ENCODE results near the gene PTX4. TPM values are rescaled to one million over a fixed set of nuclear protein-coding genes. Genes with fewer than 3 reads are reported as not detected.

PTX4 gene
- polyA plus RNA-seq, 4 donors = not detected

DNA sequence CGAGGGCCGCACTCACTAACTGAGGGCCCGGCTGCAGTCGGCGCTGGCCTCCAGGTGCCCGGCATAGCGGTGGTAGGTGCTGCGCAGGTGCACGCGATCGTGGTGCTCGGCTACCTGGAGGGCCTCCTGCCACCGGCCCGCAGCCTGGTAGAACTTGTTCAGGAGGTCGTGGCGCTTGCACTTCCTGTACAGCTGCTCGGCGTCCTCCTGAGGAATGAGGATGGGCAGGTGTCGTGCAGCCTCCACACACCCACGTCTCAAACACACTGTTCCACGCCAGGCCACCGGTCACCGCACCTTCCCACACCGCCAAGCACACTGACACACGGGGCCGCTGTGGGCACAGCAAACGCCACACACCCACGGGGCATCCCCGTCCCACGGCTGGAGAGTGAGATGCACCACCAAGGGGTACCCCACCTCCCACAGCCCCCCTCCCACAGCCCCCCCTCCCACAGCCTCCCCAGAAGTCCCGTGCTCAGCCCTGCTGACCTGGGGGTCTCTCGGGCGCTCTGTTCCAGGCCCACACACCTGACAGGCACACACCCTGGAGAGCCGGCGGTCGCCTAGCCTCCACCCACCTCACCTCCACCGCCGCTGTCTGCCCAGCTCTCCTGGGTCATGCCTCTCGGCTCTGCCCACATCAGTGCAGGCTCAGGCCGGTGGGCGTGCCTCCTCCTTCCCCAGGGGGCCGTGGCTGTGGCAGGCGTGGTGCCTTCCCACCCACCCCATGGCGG is 37.3 kb upstream of the PTX4 start:
- DNase-seq (ENCODE audit: low read depth in 4 of 4, low spot score in 2 of 4) = no peak

DNA sequence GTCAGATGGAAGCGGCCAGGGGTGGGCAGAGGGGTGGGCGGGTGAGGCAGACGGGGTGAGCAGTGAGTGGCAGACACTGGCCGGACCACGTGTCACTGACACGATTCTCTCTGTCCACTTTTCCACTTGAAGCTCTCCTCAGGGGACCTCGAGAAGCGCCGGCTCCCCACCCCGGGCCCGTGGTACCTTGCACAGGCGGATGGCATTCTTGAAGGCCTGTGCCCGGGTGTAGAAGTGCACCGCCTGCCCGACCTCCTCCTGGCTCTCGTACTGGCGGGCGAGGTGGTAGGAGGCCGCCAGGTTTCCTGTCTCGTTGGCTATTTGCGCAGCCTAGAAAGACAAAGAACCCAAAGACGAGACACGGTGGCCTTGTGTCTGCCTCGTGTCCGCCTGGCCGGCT is 35.6 kb upstream of the PTX4 start:
- DNase-seq (ENCODE audit: low read depth in 4 of 4, low spot score in 2 of 4) = no peak

DNA sequence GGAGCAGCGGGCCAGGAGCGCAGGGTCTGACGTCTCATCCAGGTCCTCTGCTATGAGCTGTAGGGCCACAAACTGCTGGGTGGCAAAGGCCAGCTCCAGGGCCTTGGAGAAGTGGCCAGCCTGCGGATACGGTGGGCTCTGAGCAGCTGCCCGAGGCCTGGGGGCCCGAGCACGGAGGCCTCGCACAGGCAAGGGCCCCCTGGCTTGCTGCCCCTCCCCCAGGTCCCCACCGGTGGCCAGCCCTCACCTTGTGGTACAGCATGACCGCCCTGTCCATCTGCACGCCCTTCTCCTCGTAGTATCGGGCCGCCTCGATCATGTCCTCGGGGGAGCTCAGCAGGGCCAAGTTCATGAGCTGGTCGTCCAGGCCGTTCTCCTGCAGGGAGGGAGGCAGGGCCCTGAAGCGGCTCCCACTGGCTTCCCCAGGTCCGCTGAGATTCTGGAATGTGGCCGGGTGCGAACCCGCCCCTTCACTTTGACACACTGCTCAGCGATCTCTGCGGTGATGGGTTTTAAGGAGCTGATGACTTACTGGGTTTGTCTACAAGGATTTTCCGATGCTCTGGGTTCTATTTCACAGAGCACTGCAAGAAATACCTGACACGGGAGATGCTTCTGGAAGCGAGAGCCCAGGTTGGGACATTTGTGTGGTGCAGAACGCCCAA is 35.0 kb upstream of the PTX4 start:
- no peak for DNase-seq (ENCODE audit: low read depth in 4 of 4, low spot score in 2 of 4)

DNA sequence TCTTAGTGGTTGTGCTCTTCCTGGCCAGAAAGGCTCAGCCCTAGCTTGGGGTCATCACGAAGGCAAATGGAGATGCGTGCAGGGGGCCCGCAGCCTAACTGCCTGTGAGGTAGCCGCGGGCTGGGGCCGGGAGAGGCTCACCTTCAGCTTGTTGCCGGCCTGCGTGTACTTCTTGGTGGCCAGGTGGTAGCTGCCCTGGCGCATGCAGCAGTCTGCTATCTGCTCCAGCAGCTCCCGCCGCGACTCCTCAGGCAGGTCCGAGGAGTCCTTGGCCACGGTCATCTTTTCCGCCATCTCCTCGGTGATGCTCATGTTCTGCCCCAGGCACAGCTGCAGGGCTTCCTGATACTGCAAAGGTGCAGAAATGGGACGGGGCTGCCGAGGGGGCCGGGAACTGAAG is 31.7 kb upstream of the PTX4 start:
- DNase-seq (ENCODE audit: low read depth in 4 of 4, low spot score in 2 of 4) = no peak

DNA sequence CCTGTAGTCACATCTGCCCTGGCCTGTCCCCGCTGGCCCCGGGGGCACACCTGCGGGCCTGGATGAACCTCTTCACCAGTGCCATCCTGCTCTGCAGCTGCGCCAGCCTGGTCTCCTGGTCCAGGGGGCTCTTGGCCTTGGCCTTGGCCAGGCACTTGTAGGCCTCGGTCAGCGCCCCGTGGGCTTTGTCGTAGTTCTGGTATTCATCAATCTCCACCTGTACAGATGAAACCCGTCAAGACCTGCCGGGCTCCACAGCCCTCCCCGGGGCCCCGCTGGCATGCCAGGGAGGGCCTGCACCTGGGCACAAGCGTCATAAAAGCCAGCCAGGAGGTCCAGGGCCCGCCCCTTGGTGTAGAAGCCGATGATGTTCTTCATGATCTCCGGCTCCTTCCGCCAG is 31.1 kb upstream of the PTX4 start:
- no peak for DNase-seq (ENCODE audit: low read depth in 4 of 4, low spot score in 2 of 4)

DNA sequence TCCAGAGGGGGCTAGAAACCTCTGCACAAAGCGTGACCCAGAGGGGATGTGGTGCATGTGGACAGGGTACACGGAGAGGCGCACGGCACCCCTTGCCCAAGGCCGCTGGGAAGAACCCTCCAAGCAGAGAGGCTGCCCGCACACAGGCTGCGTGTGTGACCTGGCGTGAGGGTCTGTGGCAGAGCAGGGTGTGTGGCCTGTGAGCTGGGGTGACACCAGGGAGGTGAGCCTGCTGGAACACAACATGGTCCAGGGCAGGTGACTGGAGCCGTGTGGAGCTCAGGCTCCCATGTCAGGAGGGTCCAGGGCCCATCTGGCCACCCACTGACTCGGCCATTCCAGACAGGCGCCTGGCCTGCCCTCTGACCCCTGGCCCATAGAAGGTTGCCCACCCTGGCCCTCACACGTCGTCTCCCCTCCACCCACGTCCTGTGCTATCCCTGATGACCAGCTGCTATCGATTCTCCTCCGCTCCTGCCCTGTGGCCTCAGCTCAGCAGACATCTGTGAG is 29.9 kb upstream of the PTX4 start:
- no peak for DNase-seq (ENCODE audit: low read depth in 4 of 4, low spot score in 2 of 4)

DNA sequence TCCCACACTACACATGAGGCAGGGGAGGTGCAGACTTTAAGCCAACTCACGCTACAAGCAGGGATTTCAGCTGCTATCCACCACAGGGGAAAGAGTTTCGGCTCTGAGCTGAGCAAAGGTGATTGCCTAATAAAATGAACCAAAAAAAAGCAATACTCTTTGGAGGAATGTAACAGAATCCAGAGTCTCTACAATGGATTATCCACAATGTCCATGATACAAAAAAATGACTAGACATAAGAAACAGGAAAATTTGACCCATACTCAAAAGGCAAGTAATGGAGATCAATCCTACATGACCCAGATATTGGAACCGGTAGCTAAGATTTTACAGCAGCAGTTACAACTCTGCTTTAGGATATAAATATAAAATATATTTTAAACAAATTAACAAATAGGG is 25.8 kb upstream of the PTX4 start:
- DNase-seq (ENCODE audit: low read depth in 4 of 4, low spot score in 2 of 4) = no peak

DNA sequence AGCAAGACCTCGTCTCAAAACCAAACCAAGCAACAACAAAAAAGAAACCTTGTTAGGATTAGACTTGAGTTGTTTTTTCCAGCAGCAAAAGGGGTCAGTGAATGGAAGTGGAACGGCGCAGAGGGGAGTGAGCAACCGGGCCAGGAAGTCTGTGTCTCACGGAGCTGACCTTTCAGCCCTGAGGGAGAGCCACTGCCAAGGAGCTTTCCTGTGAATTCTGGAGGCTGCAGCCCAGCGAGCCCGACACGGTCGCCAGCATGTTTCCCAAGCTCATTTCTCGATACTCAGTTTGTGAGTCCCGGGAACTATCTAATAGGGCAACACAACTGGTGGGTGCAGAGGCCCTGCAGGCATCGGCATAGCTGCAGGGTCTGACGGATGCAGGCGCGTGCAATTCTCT is 24.0 kb upstream of the PTX4 start:
- no peak for DNase-seq (ENCODE audit: low read depth in 4 of 4, low spot score in 2 of 4)

DNA sequence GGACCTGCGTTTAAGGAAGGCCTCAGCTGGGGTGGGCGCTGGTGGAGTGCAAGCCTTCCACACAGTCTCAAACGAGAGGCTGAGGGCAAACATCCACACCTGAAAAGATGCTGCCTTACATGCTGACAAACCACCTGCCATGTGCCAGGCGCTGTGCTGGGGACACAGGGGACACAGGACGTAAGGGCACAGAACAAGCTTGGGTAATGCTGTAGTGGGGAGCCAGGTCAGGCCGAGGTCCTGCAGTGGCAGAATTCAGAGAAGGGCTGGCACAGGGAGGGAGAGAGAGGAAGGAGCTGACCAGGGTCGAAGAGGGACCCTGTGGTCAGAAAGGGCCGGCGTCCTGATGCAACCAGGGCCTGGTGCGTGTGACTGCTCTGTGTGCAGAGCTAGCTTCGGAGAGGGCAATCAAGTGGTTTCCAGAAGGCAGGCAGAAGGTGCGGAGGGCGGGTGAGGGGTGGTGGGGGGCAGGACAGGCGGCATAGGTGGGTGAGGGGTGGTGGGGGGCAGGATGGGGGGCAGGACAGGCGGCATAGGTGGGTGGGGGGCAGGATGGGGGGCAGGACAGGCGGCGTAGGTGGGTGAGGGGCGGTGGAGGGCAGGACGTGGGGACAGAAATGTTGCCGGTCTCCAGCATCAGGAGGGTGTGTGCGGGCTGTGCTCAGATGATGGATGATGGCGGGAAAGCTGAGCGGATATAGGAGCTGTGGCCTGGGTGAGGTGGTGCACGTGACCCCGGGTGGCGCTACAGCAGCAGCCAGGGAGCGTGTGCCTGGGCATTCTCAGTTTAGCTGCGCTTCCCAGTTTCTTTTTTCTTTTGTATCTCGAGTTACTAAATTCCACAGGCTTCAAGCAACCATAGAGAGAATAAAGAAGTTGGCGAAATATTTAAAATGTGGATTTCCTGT is 23.2 kb upstream of the PTX4 start:
- no peak for DNase-seq (ENCODE audit: low read depth in 4 of 4, low spot score in 2 of 4)

DNA sequence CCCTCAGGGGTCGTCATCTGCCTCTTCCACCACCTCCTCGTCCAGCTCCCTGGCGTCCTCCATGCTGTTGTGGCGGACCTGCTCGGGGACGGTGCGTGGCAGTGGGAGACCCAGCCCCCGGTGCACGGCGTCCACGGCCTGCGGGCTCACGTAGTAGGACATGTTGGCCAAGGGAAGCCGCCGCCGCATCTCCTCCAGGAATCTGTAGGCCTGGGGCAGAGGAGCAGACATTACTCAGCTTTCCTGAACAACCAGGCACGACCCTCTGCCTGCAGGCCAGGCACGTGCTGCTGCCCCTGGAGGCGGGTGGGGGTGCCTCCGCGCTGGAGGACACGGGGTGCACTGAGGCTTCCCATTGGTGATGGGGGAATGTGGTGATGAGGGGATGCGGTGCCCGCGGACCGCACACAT is 22.2 kb upstream of the PTX4 start:
- no peak for DNase-seq (ENCODE audit: low read depth in 4 of 4, low spot score in 2 of 4)

DNA sequence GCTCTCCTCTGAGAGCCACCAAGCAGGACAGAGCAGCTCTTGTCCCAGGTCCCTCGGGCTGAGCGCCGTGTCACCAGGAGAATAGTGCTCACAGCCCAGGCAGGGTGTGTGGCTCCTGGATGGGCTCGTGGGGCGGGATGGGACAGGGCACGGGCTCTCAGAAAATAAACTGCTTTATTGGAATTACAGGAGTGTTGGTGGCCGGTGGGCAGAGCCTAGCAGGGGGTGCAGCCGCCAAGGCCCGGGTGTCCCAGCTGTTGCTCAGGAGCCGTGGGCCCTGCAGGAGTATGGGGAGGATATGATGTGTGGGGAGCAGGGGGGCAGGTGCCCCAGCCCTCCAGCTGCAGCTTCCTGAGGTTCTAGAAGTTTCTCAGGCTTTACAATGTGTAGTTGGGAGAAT is 21.5 kb upstream of the PTX4 start:
- DNase-seq (ENCODE audit: low read depth in 4 of 4, low spot score in 2 of 4) = no peak

DNA sequence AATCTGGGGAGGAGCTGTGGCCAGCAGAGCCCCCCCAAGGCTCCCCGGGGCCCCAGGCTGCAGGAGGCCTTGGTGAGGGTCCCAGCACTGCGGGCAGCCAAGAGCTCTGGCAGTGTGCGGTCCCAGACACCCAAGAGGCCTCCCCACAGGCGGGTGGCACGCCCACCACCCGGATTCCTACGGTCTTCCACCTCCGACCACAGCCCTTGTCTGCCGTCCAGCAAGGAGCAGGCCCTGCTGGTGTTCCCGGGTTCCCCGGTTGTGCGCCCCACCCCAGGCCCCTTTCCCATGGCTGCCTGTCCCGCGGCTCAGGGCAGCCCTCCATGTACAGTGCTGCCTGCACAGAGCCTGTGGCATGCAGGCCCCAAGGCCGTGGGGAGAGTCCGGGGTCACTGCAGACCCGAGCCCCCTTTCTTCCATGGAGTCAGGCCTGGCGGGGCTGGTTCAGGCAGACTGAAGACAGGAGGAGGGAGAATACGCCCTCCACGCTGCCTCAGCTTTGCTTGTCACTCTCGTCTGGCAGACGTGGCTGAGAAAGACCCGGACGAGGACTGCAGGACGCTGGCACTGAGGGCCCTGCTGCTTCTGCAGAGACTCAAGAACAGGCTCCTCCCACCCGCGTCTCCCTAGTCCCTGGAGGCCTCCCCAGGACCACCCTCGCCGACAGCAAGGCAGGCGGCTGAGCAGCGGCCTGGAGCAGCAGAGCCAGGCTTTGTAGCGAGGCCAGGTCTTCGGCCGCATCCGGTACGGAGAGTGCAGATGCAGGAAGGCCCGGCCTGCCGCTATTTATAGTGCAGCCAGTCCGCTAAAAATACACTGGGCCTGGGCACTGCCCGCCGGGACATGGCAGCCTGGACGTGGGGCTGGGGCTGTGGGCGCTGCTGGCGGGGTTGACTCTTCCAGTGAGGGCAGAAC is 20.8 kb upstream of the PTX4 start:
- no peak for DNase-seq (ENCODE audit: low read depth in 4 of 4, low spot score in 2 of 4)

DNA sequence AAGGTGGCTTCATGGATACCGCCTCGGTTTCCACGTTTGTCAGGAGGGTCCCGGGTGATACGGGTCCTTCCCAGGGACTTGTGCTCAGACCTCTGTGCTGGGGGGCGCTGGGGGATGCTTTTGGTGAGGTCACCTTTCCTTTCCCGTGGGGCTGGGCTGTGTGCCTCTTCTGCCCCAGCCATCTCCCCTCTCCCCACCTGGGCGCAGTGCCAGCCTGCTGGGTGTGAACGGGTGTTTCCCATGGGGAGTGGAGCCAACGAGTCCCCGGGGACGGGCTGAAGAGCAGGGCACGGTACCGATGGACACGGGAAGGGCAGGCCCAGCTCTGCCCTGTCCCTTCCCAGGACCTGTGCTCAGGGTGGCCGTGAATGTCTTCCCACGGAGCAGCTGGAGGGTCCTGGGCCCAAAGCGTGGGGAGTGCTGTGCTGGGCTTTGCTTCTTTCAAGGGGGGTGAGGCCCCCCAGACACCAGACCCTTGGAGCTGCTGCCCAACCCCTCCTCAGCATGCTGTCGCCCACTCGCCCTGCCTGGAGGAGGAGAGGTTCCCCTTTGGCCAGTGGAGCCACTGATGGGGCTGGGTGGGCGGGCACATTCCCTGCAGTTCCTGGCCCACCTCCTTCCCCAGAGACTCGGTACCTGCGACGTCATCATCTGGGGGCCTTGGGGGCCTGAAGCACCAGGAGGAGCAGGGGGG is 19.9 kb upstream of the PTX4 start:
- DNase-seq (ENCODE audit: low read depth in 4 of 4, low spot score in 2 of 4) = no peak

DNA sequence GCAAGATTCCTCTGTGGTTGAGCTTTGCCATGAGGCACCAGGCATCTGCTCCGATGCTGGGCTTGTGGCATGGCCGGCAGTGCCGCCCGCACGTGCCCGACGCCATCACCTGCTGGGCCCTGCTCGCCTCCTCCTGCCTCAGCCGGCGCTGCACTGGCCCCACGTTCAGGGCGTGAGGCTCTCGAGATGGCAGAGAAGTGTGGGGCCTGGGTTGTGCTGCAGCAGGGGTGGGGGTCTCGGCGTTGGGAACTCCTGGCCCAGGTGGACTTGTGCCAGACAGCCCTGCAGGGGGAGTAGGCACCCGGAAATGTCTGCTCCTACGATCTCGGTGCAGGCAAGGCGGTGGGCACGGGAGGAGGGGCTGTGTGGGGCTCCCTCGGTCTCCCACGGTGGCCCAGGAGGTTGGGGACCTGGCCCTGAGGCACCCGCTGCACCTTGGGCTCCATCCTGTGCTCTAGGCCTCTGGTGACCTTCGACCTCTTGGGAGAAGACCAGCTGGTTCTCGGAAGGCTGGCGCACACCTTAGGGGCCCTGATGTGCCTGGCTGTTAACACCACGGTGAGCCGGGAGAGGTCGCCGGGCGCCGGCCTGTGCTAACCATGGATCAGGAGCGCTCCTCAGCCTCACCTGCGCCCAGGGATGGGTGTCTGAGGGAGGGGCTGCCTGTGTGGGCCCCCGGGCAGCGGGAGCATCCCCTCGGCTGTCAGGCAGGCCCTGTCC is 17.9 kb upstream of the PTX4 start:
- DNase-seq (ENCODE audit: low read depth in 4 of 4, low spot score in 2 of 4) = no peak

DNA sequence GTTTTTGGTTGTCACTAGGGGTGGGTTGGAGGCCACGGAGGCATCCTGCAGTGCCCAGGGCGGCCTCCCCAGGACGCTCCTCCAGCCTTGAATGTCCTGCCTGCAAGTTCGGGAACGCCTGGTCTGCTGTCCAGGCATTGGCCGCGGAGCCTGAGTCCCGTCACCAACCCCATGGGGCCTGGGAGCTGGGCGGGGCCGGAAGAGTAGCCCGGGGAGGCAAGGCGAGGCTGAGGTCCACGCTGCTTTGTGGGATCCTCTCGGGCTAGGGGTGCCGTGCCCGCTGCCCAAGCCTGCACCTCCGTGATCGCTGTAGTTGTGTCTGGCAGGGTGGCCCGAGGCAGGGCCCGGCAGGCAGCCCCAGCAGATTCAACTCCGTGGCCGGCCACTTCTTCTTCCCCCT is 17.2 kb upstream of the PTX4 start:
- DNase-seq (ENCODE audit: low read depth in 4 of 4, low spot score in 2 of 4) = no peak

DNA sequence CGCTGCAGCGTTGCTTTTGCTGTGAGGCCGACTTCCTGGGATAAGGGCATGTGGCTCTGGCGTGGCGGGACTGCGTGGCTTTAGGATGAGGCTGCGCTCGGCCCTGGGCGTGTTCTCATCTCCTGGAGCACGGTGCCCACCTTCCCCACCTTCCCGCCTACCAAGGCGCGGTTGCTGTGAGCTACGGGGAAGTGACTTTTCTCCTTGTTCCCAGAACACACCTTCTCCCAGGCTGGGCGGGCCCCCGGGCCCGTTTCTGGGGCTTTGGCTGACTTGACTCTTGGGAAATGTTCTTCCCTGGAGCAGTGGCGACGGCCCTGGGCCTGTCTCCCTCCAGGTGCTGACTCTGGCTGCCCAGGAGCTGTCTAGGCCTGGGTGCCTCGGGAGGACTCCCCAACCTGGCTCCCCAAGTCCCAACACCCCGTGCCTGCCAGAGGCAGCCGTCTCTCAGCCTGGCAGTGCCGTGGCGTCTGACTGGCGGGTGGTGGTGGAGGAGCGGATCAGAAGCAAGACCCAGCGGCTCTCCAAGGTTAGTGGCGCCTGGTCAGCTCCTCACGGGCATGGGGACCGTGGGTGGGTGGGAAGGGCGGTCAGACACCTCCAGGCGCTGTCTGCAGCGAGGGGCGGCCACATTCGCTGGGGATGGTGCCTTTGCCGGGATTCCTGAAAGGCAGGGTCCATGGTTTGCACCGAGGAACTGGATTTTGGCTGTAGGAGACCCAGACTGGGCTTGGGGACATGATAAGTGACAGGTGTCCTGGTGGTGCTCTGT is 16.5 kb upstream of the PTX4 start:
- DNase-seq (ENCODE audit: low read depth in 4 of 4, low spot score in 2 of 4) = no peak

DNA sequence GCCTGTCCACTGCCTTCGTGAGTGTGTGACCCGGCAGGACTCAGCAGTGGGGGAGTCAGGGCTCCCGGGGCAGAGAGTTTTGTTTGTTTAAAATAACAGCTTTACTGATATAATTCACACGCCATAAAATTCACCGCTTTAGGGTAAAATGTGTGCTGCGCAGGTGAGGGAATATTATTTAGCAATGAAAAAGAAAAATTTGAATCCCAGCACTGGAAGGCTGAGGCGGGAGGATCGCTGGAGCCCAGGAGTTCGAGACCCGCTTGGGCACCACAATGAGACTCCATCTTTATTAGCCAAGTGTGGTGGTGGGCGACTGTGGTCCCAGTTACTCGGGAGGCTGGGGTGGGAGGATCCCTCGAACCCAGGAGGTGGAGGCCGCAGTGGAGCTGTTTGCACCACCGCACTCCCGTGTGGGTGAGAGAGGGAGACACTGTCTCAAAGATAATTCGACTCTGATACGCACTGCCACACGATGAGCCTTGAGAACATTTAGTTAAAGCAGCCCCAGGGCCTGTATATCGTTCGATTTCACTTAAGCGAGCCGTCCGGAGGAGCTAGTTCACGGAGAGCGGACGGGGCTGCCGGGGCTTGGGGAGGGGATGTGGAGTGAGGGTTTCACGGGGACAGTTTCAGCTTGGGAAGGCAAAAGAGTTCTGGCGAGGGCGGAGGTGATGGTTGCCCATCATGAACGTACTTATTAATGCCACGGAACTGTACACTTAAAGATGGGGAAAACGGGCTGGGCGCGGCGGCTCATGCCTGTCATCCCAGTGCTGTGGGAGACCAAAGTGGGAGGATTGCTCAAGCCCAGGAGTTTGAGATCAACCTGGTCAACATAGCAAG is 14.6 kb upstream of the PTX4 start:
- no peak for DNase-seq (ENCODE audit: low read depth in 4 of 4, low spot score in 2 of 4)

Data from left renal cortex interstitium (tissue), 4 donors.